HFF-Myc (cell line): Measurements from ENCODE around the gene NPIPA1.
"Not testable (repeated sequence)": the region's sequence is repeated elsewhere in the genome, so short reads cannot be mapped to it uniquely, and the experiment has no call there.

Source experiments
- DNase-seq: peaks from one replicate; pipeline ENCODE4 v3.0.0-alpha.2; 2011; ENCODE audit warnings: low read depth; ENCODE audit errors: extremely low read depth
- H3K4me3 ChIP-seq: replicated peaks from 2 replicates; pipeline ENCODE4 v1.5.1; 2011; ENCODE audit warnings: low read depth, mild to moderate bottlenecking, control low read depth, low read length
- TF ChIP-seq, protein P1 (sequence below): IDR thresholded peaks from 2 replicates; pipeline ENCODE4 v1.5.1; 2012; ENCODE audit warnings: mild to moderate bottlenecking, low read depth, low read length, control low read depth; ENCODE audit errors: missing control alignments

Gene NPIPA1

DNA sequence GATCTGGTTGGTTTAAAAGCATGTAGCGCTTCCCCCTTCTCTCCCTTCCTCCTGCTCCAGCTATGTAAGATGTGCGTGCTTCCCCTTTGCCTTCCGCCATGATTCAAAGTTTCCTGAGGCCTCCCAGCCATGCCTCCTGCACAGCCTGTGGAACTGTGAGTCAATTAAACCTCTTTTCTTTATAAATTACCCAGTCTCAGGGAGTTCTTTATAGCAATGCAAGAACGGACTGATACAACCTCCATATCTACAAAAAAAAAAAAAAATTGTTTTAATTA, 21.0 kb downstream of the NPIPA1 start:
- H3K4me3 ChIP-seq = no peak overlapping the region
- TF ChIP-seq, protein P1, sequence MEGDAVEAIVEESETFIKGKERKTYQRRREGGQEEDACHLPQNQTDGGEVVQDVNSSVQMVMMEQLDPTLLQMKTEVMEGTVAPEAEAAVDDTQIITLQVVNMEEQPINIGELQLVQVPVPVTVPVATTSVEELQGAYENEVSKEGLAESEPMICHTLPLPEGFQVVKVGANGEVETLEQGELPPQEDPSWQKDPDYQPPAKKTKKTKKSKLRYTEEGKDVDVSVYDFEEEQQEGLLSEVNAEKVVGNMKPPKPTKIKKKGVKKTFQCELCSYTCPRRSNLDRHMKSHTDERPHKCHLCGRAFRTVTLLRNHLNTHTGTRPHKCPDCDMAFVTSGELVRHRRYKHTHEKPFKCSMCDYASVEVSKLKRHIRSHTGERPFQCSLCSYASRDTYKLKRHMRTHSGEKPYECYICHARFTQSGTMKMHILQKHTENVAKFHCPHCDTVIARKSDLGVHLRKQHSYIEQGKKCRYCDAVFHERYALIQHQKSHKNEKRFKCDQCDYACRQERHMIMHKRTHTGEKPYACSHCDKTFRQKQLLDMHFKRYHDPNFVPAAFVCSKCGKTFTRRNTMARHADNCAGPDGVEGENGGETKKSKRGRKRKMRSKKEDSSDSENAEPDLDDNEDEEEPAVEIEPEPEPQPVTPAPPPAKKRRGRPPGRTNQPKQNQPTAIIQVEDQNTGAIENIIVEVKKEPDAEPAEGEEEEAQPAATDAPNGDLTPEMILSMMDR = no peak
- DNase-seq = no peak

DNA sequence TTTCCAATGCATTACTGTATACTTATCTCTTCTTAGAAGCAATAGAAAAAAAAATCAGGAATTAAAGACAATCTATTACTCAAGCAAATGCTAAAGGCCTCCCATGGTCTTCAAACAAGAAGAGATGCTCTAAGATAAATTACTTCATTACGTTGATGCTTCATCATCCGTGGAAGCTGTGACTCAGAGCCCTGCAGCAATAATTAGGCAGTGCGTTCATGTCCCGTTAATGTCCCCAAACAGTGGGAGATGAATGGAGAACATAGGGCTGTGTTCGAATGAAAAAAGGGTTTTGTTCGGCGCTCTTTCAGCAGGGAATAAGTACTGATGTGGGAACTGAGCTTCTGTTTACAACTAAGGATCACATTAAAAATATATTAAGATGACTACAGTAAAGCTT, 21.7 kb downstream of the NPIPA1 start:
- no peak overlapping the region for H3K4me3 ChIP-seq
- no peak for DNase-seq
- TF ChIP-seq, protein P1 = no peak

DNA sequence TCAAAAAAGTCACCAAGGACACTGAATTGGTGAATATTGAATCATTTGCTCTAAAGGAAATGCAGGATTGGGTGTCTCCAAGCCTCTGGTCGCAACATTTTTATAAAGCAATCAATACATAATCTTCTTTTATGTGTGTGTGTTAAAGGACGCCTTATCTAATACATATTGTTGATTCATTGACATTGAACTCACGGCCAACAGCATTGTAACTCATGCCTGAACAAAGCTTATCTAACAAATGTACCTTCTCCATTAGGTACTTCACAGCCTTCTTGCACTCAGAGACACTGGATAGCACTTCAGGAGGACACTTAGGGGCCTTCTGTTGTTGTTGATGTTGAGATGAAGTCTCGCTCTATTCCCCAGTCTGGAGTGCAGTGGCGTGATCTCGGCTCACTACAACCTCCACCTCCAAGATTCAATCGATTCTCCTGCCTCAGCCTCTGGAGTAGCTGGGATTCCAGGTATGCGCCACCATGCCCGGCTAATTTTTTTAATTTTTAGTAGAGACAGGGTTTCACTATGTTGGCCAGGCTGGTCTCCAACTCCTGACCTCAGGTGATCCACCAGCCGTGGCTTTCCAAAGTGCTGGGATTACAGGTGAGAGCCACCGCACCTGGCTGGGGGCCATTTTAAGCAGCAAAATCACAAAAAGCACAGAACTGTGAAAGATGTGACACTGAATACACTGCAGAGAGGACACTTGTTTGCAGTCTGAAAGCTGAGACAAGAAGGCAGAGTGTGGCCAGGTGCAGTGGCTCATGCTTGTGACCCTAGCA, 24.4 kb downstream of the NPIPA1 start:
- H3K4me3 ChIP-seq = no peak overlapping the region
- TF ChIP-seq, protein P1 = no peak
- DNase-seq = no peak

DNA sequence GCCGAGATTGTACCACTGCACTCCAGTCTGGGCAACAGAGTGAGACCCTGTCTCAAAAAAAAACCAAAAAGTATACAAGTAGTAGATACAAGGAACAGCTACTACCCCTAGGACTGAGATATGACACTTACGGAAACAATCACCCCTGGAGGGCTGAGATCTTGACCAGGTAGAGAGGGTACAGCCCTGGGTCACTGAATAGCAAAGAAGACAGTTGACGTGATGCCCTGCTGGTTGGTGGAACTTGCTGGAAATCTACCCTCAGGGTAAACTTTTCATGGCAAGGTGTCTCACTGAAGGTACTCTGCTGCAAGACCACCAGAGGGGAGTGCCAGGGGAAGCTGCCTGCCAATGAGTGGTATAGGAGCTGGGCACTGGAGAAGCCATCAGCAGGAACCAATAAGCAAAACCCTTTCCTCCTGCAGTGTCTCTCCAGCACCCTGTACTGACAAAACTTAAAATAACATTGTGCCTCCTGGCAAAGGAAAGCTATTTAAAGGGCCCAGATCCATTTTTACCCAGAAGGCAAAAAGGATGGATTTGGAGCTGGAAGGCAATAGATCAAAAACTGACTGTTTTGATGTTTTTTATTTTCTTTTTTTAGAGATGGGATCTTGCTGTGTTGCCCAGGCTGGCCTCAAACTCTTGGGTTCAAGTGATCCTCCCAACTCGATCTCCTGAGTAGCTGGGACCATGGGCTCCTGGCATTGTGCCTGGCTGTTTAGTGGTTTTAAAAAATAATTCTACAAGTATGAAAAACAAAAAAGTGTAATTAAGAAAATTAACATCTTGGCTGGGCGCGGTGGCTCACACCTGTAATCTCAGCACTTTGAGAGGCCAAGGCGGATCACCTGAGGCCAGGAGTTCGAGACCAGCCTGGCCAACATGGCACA, 26.3 kb downstream of the NPIPA1 start:
- DNase-seq = no peak
- TF ChIP-seq, protein P1 = no peak
- no peak overlapping the region for H3K4me3 ChIP-seq

DNA sequence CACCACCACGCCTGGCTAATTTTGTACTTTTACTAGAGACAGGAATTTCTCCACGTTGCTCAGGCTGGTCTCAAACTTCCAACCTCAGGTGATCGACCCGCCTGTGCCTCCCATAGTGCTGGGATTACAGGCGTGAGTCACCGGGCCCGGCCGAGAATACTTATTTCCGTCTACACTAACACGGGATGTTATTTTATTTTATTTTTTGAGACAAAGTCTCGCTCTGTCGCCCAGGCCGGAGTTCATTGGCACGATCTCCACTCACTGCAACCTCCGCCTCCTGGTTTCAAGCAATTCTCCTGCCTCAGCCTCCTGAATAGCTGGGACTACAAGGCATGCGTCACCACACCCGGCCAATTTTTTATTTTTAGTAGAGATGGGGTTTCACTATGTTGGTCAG, 28.1 kb downstream of the NPIPA1 start:
- H3K4me3 ChIP-seq = no peak overlapping the region
- TF ChIP-seq, protein P1 = no peak
- DNase-seq = no peak

DNA sequence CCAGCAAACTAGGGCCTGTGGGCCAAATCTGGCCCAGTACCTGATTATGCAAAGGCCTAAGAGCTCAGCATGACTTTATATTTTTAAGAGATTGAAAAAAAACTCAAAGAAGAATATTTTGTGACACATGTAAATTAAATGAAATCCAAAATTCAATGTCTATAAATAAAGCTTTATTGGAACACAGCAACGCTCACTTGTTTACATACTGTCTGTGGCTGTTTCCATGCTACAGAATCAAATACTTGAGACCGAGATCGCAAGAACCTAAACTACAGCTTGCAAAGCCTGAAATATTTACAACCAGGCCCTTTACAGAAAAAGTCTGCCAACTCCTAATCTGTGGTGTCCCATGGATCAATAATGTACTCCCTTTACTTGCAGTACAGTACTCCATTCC, 32.6 kb downstream of the NPIPA1 start:
- DNase-seq, H3K4me3 ChIP-seq: not testable (repeated sequence)

DNA sequence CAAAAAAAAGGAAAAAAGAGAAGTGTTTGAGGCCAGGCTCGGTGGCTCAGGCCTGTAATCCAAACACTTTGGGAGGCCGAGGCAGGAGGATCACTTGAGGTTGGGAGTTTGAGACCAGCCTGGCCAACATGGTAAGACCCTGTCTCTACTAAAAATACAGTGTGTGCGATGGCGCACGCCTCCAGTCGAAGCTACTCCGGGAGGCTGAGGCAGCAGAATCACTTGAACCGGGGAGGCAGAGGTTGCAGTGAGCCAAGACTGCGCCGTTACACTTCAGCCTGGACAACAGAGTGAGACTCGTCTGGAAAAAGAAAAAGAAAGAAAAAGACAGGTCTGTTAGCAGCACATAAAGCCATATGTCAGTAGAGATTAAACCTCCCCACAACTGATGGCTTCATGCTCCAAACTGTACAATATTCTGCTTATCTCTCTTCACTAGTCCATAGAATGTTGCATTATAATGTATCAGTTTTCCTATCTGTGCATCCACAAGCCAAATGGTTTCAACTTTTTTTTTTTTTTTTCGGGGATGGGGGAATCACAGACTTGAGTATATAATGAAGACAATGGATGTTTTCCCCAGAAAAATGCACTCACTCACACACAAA, 34.5 kb downstream of the NPIPA1 start:
- H3K4me3 ChIP-seq, DNase-seq: not testable (repeated sequence)

DNA sequence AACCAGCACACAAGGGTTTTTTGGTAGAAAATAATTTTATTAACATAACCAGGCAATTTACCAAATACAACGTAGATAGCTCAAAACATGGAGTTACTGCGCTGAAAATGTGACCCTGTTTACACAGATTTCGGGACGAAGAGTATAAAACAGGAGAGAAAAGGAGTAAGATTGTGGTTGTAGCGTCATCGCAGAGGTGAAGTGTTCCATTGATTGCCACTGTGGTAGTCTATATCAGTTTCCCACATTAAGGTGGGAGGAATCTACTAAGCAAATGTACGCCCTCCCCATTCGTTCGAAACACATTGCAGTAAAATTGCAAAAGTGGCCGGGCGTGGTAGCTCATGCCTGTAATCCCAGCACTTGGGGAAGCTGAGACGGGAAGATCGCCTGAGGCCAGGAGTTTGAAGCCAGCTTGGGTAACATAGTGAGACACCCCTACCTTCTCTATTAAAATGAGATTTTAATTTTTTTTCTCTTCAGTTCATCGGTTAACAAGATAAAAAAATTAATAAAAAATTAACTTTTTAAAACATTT, 36.6 kb downstream of the NPIPA1 start:
- not testable (repeated sequence) for DNase-seq
- H3K4me3 ChIP-seq = peak overlapping the region; percentile 85

DNA sequence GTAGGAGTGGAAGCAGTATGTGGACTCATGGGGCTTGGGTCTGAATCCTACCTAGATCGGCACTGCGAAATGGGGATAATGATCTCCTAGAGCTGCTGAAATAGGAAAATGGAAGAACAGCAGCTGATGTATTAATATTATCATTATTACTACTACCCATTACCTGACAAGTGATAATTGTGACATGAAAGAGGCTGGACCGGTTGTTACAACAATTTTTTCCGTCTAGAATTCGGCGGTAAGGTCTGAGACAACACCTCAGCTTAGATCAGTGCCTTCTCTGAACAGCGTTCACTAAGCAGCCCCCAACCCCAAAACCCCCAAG, 37.0 kb downstream of the NPIPA1 start:
- DNase-seq = not testable (repeated sequence)
- peak overlapping the region; percentile 85 for H3K4me3 ChIP-seq

DNA sequence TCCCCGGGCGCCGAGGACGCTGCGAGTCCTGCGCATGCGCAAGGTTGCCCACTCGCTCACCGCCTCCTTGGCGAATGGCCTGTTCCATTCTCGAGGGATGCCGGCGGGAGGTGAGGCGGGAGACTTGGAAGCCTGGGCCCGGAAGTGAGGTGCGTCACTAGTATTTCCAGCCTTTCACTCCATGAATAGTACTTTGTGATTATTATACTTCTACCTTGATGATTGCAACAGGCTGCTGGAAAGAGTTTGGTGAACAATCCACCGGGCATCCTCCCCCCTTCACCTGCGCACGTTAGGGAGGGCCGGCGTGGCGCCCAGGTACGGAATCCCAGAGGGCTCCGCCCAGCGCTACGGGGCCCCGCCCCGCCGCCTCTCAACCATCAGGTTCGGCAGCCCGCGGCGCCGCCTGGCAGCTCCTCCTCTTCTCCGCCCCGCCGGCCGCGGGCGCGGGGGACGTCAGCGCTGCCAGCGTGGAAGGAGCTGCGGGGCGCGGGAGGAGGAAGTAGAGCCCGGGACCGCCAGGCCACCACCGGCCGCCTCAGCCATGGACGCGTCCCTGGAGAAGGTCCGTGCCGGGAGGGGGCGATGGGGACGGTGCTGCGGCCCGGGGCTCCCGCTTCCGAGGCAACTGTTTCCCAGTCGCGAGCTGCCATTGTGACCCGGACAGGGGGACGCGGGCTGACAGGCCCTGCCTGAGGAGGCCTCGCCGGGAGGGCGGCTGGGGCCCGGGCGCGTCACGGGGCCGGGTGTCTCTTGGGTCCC, 37.6 kb downstream of the NPIPA1 start, which contains the start of gene PDXDC1:
TSS of gene PDXDC1 (plus strand) at position 371 of the 762 bp plus-strand sequence. CDS start at position 545, 174 bp downstream.
- H3K4me3 ChIP-seq = peak within 1 kb of the TSS; percentile 85
- DNase-seq = peak; percentile 27

DNA sequence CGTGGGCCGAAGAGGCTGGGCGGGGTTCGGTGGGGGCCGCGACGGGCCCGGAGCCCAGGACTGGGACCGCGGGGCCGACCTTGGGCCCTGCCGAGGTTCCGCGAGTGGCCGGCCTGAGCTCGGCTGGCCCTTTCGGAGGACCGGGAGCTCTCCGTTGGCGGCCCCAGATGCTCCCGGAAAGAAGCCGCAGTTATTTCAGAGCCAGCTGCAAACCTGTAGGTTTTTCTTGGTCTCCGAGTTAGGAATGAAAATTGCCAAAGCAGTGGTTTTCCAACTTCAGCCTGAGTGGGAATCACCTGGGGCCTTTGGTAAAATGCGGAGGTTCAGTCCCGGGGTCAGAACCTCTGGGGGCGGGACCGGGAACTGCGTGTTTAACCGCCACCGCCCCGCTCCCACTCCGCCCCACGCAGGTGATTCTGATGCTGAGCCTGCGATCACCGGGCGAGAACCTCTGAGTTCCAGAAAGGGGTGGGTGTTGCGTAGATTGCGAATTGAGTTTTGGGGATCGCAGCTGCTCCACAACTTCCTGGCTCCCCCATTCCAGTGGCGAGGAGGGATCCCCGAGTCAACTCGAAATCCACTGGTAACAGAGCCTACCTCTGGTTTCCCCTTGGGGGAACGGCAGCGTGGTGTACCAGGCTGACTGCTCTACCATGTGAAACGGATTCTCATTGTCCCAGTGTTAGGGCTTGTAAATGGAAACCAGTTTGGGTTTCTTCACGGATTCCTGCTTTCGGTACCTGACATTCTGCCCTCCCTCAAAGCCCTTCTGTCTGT, 38.4 kb downstream of the NPIPA1 start:
- H3K4me3 ChIP-seq = peak overlapping the region; percentile 85
- not testable (repeated sequence) for DNase-seq
